WERI-Rb-1 (cell line): Measurements from ENCODE around the gene MTCL1.
A peak's percentile ranks its signal among the peaks of the same experiment; 100 is the strongest.

ENCODE experiments used
- DNase-seq: peaks from one replicate; pipeline ENCODE4 v3.0.0-alpha.2; 2020
- H3K27ac ChIP-seq: fragments of 250-450 bp; sonication (Bioruptor Pico); 2 replicates; pipeline ENCODE4 v1.5.1; 2020; ENCODE audit warnings: mild to moderate bottlenecking, moderate library complexity
- H3K27me3 ChIP-seq: fragments of 250-450 bp; sonication (Bioruptor Pico); 2 replicates; pipeline ENCODE4 v1.5.1; 2021; ENCODE audit warnings: mild to moderate bottlenecking, low read depth, moderate library complexity; ENCODE audit not compliant: insufficient read depth, severe bottlenecking
- H3K36me3 ChIP-seq: fragments of 250-450 bp; sonication (Bioruptor Pico); 2 replicates; pipeline ENCODE4 v1.5.1; 2020; ENCODE audit warnings: mild to moderate bottlenecking, moderate library complexity
- H3K4me3 ChIP-seq: 2 replicates; pipeline ENCODE4 v1.5.1; 2011; ENCODE audit warnings: low read depth, mild to moderate bottlenecking, control low read depth, low read length
- H3K9me3 ChIP-seq: fragments of 250-450 bp; sonication (Bioruptor Pico); 2 replicates; pipeline ENCODE4 v1.5.1; 2021; ENCODE audit warnings: mild to moderate bottlenecking, moderate library complexity; ENCODE audit not compliant: severe bottlenecking
- CTCF ChIP-seq: IDR thresholded peaks from 2 replicates; pipeline ENCODE4 v1.5.1; 2011; ENCODE audit warnings: low read depth, mild to moderate bottlenecking, control low read depth, inconsistent platforms, low read length

The MTCL1 gene

GRCh38 chr18:8779251-8779650, 73.9 kb downstream of the MTCL1 start:
- Histone ChIP-seq H3K27me3 (no peaks in the 10 kb centered on the region), H3K4me3 (no peak overlapping the region), H3K27ac (no peak overlapping the region), H3K9me3 (no peaks in the 10 kb centered on the region), H3K36me3 (peaks cover 5% of the 10 kb centered on the region)
- no peak for DNase-seq
- no peak for TF ChIP-seq CTCF

- no peak for DNase-seq
- H3K27me3 ChIP-seq: no peaks in the 10 kb centered on the region
- H3K27ac ChIP-seq: no peak overlapping the region
- no peaks in the 10 kb centered on the region for H3K9me3 ChIP-seq
- TF ChIP-seq CTCF: no peak
- H3K36me3 ChIP-seq: peaks cover 5% of the 10 kb centered on the region
- H3K4me3 ChIP-seq: no peak overlapping the region
Measured at GRCh38 chr18:8780227-8780626, 74.9 kb downstream of the MTCL1 start.

- no peak for DNase-seq
- no peak for TF ChIP-seq CTCF
- H3K9me3 ChIP-seq: no peaks in the 10 kb centered on the region
- peaks cover 5% of the 10 kb centered on the region for H3K36me3 ChIP-seq
- H3K4me3 ChIP-seq: no peak overlapping the region
- H3K27ac ChIP-seq: no peak overlapping the region
- no peaks in the 10 kb centered on the region for H3K27me3 ChIP-seq
Measured at GRCh38 chr18:8781671-8782070, 76.3 kb downstream of the MTCL1 start.

GRCh38 chr18:8783335-8783993, 78.1 kb downstream of the MTCL1 start:
- H3K9me3 ChIP-seq: no peaks in the 10 kb centered on the region
- H3K27me3 ChIP-seq: no peaks in the 10 kb centered on the region
- H3K27ac ChIP-seq: no peak overlapping the region
- peak; percentile 29; the same call in 1 of the 2 replicates for TF ChIP-seq CTCF
- H3K4me3 ChIP-seq: no peak overlapping the region
- peaks cover 5% of the 10 kb centered on the region for H3K36me3 ChIP-seq
- DNase-seq: no peak

- no peak overlapping the region for H3K4me3 ChIP-seq
- no peak overlapping the region for H3K27ac ChIP-seq
- peaks cover 5% of the 10 kb centered on the region for H3K36me3 ChIP-seq
- TF ChIP-seq CTCF: no peak
- H3K9me3 ChIP-seq: no peaks in the 10 kb centered on the region
- H3K27me3 ChIP-seq: no peaks in the 10 kb centered on the region
- no peak for DNase-seq
Measured at GRCh38 chr18:8783994-8784530, 78.7 kb downstream of the MTCL1 start.

GRCh38 chr18:8785261-8785660, 79.9 kb downstream of the MTCL1 start:
- no peak for DNase-seq
- H3K27ac ChIP-seq: no peak overlapping the region
- no peak overlapping the region for H3K4me3 ChIP-seq
- H3K27me3 ChIP-seq: no peaks in the 10 kb centered on the region
- no peak for TF ChIP-seq CTCF
- no peaks in the 10 kb centered on the region for H3K9me3 ChIP-seq
- H3K36me3 ChIP-seq: no peaks in the 10 kb centered on the region; the same call in 1 of the 2 replicates
